Activated CD8-positive, alpha-beta memory T cell treated with anti-CD3 and anti-CD28 coated beads for 48 hours (primary cell): ENCODE data around the gene HSD11B2.

ENCODE experiments used
- DNase-seq, 3 experiments: peaks; one replicate each; pipeline ENCODE4 v3.0.0-alpha.2; 2020; ENCODE audit warnings: low read depth in 2 of 3, low spot score in 2 of 3

Gene HSD11B2

DNA sequence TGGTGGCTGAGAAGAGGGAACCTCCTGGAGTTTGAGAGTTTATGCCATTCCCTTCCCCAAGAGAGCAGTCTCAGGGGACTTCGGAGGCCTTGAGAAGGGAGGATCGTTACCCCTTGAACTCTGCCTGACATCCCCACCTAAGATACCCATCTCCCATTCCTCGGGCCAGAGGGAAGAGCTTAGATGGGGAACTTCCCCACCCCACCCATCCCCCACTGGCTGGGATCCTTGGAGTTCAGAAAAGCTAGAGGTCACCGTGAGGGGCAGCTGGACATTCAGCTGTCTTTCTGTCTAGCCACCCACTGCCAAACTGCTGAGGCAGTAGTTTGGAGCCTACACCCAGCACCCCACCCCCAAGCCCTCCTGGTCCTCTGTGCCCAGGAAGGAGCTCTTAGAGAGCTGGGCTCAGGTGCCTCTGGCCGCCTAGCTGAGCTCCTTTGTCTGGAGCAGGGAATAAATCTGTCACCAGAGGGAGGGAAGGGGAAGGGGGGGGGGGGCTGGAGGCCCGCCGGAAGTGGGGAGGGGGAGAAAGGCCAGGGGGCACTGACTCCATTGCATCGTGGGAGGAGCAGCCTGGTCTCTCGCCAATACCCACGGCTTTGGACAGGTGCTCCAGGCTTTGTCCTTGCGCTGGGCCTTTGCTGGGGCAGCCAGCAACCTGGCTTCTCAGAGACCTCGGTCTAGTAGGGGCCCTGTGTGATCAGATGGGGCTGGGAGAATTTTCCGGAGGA lies 1.0 kb downstream of the HSD11B2 start:
- DNase-seq: no peak

DNA sequence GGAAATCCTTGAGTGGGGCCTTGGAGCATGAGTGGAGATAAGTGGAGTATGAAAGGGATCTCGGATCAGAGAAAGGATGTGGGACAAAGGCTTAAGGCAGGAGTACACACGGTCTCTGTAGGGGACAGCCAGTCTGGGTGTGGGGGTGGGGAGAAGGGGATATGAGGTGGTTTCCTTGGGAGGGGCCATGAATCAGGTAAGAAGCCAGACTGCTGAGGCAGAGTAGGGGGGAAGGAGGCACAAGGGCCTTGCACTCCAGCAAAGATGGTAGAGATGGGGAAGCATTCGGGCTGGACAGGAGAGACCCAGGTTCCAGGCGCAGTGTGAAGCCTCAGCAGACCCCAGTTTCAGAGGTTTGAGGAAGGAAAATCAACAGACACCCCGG lies 1.6 kb downstream of the HSD11B2 start:
- DNase-seq: no peak

DNA sequence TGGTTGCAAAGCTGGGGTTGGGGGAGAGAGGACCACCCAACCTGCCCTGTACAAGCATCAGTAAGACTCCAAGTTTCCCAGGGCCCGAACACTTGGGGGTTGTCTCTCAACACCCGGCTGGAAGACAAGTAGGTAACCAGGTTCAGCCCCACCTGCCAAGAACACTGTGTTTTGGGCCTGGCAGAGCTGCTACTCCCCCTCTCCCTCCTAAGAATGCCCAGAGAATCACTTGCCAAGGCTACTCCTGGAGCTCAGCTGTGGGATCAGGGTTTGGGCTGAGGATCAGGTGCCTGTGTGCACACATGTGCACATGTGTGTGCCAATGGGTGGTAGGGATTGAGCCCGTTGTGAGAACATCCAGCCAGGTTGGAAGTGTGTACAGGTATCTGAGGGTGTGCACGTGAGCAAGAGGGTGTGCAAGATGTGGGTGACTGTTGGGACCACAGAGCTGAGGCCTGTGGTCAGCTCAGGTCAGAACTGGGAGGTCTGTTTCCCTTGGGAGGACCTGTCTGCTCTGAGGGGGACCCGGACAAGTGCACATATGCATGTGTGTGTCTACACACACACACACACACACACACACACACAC lies 2.3 kb downstream of the HSD11B2 start:
- DNase-seq: no peak

DNA sequence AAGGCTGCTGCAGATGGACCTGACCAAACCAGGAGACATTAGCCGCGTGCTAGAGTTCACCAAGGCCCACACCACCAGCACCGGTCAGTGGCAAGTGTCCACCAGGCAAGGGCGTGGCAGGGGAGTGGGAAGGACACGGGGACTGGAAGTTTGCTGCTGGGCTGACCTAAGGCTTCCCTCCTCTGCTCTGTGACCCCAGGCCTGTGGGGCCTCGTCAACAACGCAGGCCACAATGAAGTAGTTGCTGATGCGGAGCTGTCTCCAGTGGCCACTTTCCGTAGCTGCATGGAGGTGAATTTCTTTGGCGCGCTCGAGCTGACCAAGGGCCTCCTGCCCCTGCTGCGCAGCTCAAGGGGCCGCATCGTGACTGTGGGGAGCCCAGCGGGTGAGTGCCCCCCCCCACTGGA lies 4.8 kb downstream of the HSD11B2 start:
- no peak for DNase-seq

DNA sequence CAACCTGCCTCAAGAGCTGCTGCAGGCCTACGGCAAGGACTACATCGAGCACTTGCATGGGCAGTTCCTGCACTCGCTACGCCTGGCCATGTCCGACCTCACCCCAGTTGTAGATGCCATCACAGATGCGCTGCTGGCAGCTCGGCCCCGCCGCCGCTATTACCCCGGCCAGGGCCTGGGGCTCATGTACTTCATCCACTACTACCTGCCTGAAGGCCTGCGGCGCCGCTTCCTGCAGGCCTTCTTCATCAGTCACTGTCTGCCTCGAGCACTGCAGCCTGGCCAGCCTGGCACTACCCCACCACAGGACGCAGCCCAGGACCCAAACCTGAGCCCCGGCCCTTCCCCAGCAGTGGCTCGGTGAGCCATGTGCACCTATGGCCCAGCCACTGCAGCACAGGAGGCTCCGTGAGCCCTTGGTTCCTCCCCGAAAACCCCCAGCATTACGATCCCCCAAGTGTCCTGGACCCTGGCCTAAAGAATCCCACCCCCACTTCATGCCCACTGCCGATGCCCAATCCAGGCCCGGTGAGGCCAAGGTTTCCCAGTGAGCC lies 5.8 kb downstream of the HSD11B2 start:
- no peak for DNase-seq

DNA sequence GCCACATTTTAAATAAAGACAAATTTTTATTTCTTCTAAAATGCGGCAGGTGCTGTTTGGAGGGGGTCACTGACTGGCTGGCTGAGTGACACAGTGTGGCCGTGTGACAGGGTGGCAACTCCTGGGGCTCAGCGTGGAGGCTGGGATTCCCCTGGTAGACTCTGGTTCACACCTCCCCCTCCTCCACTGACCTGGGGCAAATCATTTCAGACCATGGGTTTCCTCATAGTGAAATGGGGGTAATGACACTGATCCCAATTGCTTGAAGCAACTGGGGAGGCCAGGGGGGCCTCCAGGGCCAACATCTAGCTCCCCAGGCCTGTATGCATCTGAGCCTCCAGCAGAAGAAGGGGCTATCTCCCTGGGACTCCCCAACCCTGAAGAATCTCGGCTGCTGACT lies 6.6 kb downstream of the HSD11B2 start:
- DNase-seq: no peak

DNA sequence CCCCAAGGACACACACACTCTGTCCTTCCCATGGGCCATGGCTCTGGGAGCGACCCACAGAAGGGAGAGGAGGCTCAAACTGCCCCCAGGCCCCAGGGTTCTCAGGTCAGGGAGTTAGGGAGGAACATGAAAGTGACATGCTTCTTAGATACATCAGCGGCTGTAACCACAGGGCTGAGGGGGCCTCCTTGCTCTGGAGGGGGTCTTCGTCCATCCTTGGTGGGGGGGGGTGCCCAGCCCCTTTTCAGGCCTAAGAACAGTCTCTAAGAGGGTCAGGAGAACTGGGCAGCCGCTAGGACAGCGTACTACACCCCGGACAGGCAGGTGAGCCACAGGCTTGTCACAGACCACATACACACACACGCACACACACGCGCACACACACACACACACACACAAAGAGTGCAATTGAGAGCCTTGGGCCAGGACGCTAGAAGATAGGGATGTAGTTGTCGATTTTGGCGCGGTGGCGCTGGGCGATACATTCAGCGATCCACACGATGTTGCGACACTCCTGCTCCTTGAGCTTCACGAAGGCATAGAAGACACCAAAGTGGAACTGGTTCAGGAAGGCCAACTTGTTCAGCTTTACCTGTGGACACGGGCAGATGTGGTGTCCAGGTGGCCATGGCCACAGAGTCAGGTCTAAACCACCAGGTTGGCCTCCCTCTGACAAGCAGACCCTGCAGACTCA lies 7.3 kb downstream of the HSD11B2 start:
- DNase-seq: no peak

DNA sequence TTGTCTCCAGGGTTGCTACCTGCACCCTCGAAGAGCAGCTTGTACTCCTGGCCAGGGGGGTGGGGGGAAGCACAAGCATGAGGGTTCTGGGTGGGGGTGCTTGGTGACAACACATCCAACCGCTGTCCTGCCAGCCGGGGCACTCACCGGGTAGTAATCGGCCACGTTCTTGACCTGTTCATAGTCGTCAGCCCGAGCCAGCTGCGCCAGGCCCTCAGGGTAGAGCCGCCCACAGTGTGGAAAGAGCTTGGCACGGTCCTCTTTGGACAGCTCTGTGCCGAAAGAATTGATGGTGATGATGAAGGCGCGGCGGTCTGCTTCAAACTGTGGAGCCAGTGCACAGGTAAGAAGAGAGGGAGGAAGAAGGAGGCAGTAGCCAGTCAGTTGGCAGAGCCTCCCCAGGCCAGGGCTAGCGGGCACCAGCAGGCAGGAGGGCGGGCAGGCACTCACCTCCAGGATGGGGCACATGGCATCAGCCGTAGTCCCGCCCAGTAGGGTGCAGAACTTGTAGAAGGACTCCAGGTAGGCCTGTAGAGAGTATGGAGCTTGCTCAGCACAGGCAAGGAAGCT lies 8.0 kb downstream of the HSD11B2 start:
- DNase-seq: no peak

DNA sequence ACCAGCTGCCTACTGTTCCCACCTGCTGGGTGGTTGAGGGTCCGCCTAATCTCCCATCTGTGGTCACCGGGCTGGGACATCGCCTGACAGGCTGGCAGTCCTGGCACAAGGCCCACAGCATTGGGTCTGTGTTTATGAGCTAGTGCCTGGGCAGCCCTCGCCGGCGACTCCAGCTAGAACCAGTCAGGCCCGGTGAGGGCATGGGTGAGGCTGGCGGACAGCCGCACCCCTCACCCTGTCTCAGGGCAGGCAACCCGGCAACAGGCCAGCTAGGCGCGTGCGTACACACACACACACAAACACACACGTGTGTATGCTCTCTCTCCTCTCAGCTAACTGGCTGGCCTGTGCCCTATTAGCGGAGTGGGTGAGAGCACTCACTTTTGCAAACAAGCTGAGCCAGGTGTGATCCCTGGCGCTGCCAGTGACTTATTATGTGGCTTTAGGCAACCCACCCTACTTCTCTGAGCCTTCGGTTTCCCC lies 10.4 kb downstream of the HSD11B2 start:
- DNase-seq: no peak

DNA sequence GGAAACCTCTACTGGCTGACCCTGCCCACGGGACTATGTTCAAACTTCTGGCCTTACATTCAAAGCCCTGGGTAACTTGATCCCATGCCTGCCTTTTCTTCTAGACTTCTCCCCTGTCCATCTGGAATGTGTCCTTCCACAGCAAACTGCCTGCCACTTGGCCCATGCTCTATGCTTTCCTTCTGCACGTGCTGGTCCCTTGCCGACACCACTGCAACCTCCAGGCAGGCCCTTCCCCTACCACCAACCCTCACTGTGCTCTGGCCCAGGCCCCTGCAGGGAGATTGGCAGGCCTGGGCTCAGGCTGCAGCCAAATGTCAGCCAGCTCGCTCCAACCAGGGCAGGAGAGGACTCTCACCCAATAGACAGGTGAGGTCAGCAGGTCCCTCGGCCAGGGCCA lies 11.0 kb downstream of the HSD11B2 start:
- DNase-seq: no peak

DNA sequence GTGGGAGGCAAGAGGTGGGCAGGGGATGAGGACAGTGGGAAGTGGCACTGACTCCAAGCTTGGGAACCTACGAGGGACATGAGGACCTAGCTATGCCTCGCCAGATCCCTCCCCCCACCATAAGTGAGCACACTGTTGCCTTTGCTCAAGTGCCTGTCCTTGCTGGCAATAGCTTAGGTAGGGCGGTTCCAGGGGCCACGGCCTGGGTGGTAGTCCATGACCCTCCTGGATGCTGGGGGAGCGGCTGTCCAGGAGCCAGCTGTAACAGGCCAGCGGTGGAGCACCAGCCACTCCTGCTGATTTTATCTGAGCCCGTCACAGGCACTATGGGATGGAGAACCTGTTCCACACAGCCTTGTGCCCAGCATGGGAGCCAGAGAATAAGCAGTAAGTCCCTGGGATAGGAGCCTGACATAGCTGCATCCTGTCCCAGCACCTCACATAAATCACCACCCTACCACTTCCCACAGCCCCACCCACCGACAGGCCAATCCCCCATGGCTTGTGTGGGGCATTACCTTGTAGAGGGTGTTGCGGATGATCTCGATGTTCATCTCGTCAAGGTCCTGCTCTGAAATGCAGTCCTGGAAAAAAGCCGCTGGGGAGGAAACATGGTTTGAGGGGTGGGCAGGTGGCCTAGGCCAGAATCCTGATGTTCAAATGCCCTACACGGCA lies 11.8 kb downstream of the HSD11B2 start:
- no peak for DNase-seq

DNA sequence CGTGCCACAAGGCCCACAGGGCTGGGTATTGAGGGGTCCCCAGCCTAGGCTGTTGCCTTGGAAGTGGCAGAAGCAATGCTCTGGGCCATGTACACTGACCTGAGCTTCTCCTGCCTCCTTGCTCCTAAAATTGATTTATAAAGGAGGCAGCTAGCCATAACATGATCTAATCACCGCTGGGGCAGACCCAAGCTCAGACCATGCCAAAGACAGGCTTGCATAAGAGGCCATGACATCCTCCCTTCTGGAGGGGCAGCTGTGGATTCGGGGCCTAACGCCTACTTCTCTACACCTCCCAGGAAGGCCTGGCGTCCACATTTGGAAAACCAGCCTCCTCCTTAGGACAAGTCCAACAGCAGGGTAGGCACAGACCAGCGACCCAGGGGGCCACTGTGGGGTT lies 12.3 kb downstream of the HSD11B2 start:
- no peak for DNase-seq

DNA sequence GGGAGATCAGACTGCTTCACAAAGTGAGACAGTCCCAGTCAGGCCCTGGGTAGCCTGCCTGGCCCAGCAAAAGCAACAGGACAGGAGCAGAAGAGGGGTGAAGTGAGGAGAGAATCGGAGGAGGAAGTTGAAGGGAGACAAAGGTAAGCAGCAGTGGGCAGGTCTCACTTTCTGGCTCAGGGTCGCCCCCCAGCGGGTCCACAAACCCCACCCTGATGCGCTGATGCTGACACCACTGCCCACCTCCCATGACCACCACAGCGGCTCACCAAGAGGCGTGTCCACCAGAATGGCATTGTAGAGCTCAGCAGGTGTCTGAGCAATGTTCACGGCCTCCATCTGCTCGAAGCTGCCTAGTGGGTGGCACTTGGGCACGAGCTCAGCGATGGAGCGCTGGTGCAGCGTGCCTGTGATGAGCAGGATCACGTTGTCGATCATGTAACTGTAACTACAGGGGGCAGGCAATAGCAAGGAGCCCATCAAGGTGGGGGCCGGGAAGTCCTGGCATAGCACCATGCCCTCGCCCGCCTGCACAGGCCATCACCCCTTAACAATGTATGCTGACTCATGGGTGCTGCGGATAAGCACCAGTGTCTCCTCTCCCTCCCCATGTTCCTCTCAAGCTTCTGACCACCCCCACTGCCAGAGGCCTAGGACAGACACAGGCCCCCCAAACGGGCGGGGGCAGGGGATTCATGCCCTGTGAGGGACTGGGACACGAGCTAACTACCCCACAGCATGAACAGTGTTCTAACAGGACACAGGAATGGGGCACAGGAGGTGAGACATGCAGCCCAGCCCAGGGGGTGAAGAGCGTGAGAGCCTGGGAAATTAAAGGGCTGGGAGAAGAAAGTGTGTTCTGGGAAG lies 13.6 kb downstream of the HSD11B2 start:
- DNase-seq: no peak

DNA sequence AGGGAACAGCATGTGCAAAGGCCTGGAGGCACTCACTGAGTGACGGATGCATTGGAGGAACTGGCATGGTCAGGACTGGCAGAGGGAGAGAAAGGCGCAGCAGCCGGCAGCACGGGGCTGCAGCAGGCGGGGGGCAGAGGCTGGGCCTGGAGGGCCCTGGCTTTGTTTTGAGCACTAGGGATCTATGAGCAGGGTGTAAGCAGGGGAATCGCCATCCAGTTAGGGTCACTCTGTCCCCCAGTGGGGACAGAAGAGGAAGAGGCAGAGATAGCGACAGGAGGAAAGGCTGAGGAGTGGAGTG lies 14.2 kb downstream of the HSD11B2 start:
- DNase-seq: no peak

DNA sequence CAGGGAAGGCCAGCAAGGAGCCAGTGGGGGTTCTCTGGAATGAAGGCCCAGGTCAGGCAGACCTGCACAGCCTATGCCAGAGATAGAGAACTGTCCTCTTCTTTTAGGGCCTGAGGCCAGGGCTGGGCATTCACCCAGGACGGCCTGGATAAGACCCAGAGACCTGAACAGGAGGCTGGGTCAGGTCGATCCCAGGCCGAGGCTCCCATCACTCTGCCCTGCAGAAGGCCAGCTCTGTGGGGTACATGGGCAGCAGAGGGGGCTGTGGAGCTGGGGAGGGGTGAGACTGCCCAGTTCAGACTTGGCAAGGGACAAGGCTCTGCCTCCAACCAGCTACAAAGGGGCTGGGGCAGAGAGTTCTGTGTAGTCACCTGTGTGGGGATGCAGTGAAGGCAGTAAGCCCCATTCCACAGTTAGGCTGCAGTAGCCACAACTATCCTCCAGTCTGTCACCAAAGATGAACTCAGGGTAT lies 14.6 kb downstream of the HSD11B2 start:
- no peak for DNase-seq

DNA sequence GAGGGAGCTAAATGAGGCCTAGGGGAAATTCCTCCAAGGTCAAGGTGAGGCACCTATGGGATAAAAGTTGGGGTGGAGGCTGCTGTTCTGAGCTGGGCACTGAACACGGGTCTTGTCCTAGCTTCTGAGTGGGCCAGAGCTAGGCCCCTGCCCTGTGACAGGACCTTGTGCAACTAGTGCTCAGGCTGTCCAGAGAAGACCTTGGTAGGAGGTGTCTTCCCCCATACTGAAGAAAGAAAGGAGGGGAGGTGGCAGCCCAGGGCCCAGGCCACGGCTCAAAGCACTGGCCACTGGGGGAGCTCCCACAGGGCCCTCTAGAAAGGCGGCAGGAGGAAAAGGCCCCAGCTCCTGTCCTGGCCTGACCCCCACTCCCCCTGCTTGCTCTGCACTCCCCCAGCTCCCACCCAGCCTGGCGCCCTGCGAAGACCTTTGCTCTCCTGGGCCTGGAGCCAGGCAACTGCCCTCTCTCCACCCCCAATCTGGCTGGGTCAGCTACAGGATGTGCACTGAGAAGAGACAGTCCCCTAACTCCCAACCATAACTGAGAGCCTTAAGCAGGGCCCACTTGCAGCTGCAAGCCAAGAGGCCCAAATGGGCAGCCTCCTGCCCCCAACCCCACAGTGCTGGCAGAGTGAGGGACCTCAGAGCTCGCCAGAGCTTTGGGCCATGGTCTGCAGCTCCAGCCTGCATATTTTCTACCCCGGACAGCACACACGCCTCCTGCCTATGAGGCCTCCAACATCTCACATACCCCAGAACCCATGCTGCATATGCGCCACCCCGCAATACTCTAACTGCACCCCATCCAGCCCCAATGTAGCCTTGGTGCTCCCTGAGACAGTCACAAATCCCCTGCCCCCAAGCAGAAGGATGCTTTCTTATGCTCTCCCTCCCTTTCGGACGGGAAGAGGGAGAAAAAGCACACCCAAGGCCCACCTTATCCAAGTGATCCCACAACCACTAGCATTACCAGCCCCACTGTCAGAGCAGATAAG lies 15.3 kb downstream of the HSD11B2 start:
- DNase-seq: no peak

DNA sequence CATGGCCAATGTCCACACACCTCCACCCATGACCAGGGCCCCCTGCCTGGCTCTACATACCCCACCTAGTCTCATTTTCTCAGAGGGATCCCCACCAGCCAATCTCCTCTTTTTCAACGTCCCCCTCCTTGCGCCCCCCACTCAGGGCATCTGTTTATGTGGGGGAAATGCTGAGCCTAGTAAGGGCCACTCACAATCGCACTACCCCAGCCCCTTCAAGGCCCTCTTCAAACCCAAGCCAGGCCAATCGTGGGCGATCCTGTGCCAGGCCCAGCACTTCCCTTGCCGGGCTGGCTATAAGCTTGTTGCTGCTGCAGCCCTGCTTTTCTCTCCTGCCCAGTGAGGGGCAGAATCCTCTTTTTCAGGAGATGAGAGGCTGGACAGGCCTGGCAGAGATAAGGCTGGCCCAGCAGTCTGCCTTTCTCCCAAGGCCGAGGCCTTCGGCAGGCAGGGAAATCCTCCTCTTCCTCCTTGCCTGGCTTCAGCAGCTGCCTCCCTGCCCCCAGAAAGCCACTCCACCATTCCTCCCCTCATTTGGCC lies 16.1 kb downstream of the HSD11B2 start:
- DNase-seq: no peak

DNA sequence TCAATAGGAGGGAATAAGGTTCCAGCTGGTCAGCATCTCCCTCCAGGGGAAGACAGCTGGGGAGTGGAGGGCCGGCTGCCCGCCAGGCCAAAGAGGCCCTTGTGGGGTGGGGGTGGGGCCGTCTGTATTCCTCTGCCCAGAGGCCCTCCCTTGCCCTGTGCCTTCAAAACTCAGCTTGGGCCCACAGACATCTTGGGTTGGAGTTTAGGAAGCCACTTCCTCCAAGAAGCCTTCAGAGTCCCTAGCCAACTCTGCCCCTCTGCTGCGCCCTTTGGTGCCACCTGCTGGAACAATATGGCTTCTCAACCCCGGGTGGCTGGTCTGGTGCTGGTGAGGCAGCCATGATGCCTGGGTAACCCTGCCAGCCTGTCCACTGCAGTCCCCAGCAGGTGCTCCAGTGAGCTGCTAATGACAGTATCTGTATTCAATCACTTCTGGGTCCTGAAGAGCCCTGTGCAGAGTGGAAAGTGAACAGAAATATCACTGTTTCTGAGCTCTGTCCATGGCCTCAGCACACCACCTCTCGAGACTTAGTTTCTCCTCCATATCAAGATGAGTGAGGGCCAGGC lies 16.7 kb downstream of the HSD11B2 start:
- DNase-seq: peak; percentile 46 to 57 (median 48)
